Keratinocyte (primary cell): ENCODE data around the gene EPG5.
"Not testable (repeated sequence)": the region's sequence is repeated elsewhere in the genome, so short reads cannot be mapped to it uniquely, and the experiment has no call there.

Source experiments
- EZH2 ChIP-seq: IDR thresholded peaks from one replicate; pipeline ENCODE4 v1.6.1; 2012; ENCODE audit warnings: inconsistent platforms, mild to moderate bottlenecking, low read length, moderate library complexity
- TF ChIP-seq, protein P1 (sequence below), 3 experiments: IDR thresholded peaks in 1 of 3; conservative IDR thresholded peaks in 1 of 3; optimal IDR thresholded peaks in 1 of 3; 2 replicates in 2 of 3; 3 replicates in 1 of 3; pipeline versions ENCODE3 to v1.5.1; 2011; ENCODE audit warnings: low read length in 3 of 3, mild to moderate bottlenecking in 3 of 3, moderate library complexity in 2 of 3, control low read depth in 1 of 3, inconsistent platforms in 1 of 3; ENCODE audit not compliant: insufficient read depth in 2 of 3; ENCODE audit errors: extremely low read depth in 1 of 3

DNA sequence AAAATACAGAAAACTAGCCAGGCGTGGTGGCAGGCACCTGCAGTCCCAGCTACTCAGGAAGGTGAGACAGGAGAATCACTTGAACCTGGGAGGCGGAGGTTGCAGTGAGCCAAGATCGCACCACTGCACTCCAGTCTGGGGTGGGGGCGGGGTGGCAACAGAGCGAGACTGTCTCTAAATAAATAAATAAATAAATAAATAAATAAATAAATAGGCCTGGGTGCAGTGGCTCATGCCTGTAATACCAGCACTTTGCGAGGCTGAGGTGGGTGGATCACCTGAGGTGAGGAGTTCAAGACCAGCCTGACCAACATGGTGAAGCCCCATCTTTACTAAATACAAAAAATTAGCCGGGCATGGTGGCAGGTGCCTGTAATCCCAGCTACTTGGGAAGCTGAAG lies 7.6 kb downstream of the EPG5 start:
- TF ChIP-seq, protein P1, sequence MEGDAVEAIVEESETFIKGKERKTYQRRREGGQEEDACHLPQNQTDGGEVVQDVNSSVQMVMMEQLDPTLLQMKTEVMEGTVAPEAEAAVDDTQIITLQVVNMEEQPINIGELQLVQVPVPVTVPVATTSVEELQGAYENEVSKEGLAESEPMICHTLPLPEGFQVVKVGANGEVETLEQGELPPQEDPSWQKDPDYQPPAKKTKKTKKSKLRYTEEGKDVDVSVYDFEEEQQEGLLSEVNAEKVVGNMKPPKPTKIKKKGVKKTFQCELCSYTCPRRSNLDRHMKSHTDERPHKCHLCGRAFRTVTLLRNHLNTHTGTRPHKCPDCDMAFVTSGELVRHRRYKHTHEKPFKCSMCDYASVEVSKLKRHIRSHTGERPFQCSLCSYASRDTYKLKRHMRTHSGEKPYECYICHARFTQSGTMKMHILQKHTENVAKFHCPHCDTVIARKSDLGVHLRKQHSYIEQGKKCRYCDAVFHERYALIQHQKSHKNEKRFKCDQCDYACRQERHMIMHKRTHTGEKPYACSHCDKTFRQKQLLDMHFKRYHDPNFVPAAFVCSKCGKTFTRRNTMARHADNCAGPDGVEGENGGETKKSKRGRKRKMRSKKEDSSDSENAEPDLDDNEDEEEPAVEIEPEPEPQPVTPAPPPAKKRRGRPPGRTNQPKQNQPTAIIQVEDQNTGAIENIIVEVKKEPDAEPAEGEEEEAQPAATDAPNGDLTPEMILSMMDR (optimal IDR thresholded peaks at IDR 0.05 in 1 of 3, IDR thresholded peaks at IDR 0.05 in 1 of 3, conservative IDR thresholded peaks at IDR 0.05 in 1 of 3; ENCODE audit: extremely low read depth in 1 of 3, insufficient read depth in 2 of 3, low read length in 3 of 3): not testable (repeated sequence)
- not testable (repeated sequence) for TF ChIP-seq EZH2
